HUDEP-2 (cell line): ENCODE measurements around the gene LAIR2.

Experiments
- DNase-seq, 76 experiments: peaks; one replicate each; lab custom pipeline; 2025; ENCODE audit not compliant: unreplicated experiment in 76 of 76; lab: John Stamatoyannopoulos, UW

The LAIR2 gene

GRCh38 chr19:54526972-54527371 is 24.3 kb downstream of the LAIR2 start:
- DNase-seq: no peak

- no peak for DNase-seq
These were observed 28.2 kb downstream of the LAIR2 start for GRCh38 chr19:54530866-54531265.

- DNase-seq: no peak
These were observed 29.9 kb downstream of the LAIR2 start for GRCh38 chr19:54532528-54532927.

GRCh38 chr19:54533476-54533875 is 30.8 kb downstream of the LAIR2 start:
- no peak for DNase-seq

GRCh38 chr19:54534156-54534555 is 31.5 kb downstream of the LAIR2 start:
- no peak for DNase-seq

- DNase-seq: no peak
These were observed 33.0 kb downstream of the LAIR2 start for GRCh38 chr19:54535601-54536000.

- no peak for DNase-seq
These were observed 34.3 kb downstream of the LAIR2 start for GRCh38 chr19:54536956-54537355.

GRCh38 chr19:54541712-54542111 is 39.1 kb downstream of the LAIR2 start:
- no peak for DNase-seq

GRCh38 chr19:54548806-54549205 is 46.2 kb downstream of the LAIR2 start:
- no peak for DNase-seq

- DNase-seq: no peak
These were observed 46.6 kb downstream of the LAIR2 start for GRCh38 chr19:54549224-54549623.

- DNase-seq: no peak
These were observed 48.7 kb downstream of the LAIR2 start for GRCh38 chr19:54551293-54551692.

- DNase-seq: no peak
These were observed 49.6 kb downstream of the LAIR2 start for GRCh38 chr19:54551950-54552912.

GRCh38 chr19:54552913-54553310 is 50.3 kb downstream of the LAIR2 start:
- no peak for DNase-seq

- DNase-seq: no peak
These were observed 51.4 kb downstream of the LAIR2 start for GRCh38 chr19:54554006-54554405.

GRCh38 chr19:54554896-54555295 is 52.3 kb downstream of the LAIR2 start:
- no peak for DNase-seq

GRCh38 chr19:54556194-54556593 is 53.6 kb downstream of the LAIR2 start:
- no peak for DNase-seq

GRCh38 chr19:54558339-54558738 is 55.7 kb downstream of the LAIR2 start:
- DNase-seq: no peak
